HepG2 (cell line): Measurements from ENCODE around the gene PPP1R9B. TPM values are rescaled to one million over a fixed set of nuclear protein-coding genes. Genes with fewer than 3 reads are reported as not detected.

Experiments used
- CREBL2 ChIP-seq: sonication (generic); formaldehyde crosslinking; IDR thresholded peaks from 2 replicates; pipeline ENCODE4 v1.8.1; 2023; ENCODE audit warnings: missing genetic modification reagents, mild to moderate bottlenecking, borderline replicate concordance
- FOXC1 ChIP-seq: sonication (generic); formaldehyde crosslinking; IDR thresholded peaks from 2 replicates; pipeline ENCODE4 v1.8.0; 2022; ENCODE audit warnings: mild to moderate bottlenecking, missing genetic modification reagents, borderline replicate concordance
- GPBP1L1 ChIP-seq: sonication (generic); formaldehyde crosslinking; IDR thresholded peaks from 2 replicates; pipeline ENCODE4 v1.5.0; 2020; ENCODE audit warnings: mild to moderate bottlenecking, missing genetic modification reagents
- HNRNPH1 ChIP-seq: fragments of 200-400 bp; formaldehyde crosslinking; optimal IDR thresholded peaks from 2 replicates; pipeline ENCODE3; 2017; ENCODE audit warnings: mild to moderate bottlenecking, low read depth, low read length
- HOMEZ ChIP-seq: IDR thresholded peaks from 2 replicates; pipeline ENCODE4 v1.6.1; 2016; ENCODE audit warnings: low read depth
- HOXA5 ChIP-seq: sonication (generic); formaldehyde crosslinking; IDR thresholded peaks from 2 replicates; pipeline ENCODE4 v1.4.0; 2020; ENCODE audit warnings: missing genetic modification reagents
- MAFF ChIP-seq: IDR thresholded peaks from 2 replicates; pipeline ENCODE4 v1.6.1; 2011; ENCODE audit warnings: low read depth, low read length, improper control_type of control experiment
- MAX ChIP-seq: IDR thresholded peaks from 2 replicates; pipeline ENCODE4 v1.6.1; 2012; ENCODE audit warnings: inconsistent platforms
- MBD4 ChIP-seq: IDR thresholded peaks from 2 replicates; pipeline ENCODE4 v1.6.1; 2012; ENCODE audit warnings: low read length, inconsistent platforms, borderline replicate concordance
- MTF1 ChIP-seq: sonication (generic); formaldehyde crosslinking; IDR thresholded peaks from 2 replicates; pipeline ENCODE4 v1.5.0; 2020; ENCODE audit warnings: missing genetic modification reagents
- NFYC ChIP-seq: IDR thresholded peaks from 2 replicates; pipeline ENCODE4 v1.6.1; 2016; ENCODE audit warnings: missing genetic modification reagents, missing compliant biosample characterization
- ONECUT2 ChIP-seq: sonication (generic); formaldehyde crosslinking; IDR thresholded peaks from 2 replicates; pipeline ENCODE4 v1.4.0; 2020; ENCODE audit warnings: missing genetic modification reagents
- SMARCE1 ChIP-seq: fragments of 450-650 bp; IDR thresholded peaks from 2 replicates; pipeline ENCODE4 v1.6.1; 2017; ENCODE audit warnings: borderline replicate concordance
- SNRNP70 ChIP-seq: fragments of 200-400 bp; formaldehyde crosslinking; IDR thresholded peaks from 2 replicates; pipeline ENCODE4 v1.6.1; 2017; ENCODE audit warnings: mild to moderate bottlenecking, low read depth, low read length, moderate library complexity
- TFAP4 ChIP-seq: sonication (generic); IDR thresholded peaks from 2 replicates; pipeline ENCODE4 v1.6.1; 2016; ENCODE audit warnings: low read depth, borderline replicate concordance
- THRA ChIP-seq: sonication (generic); formaldehyde crosslinking; IDR thresholded peaks from 2 replicates; pipeline ENCODE4 v1.4.0; 2020; ENCODE audit warnings: missing genetic modification reagents, borderline replicate concordance
- XRCC5 ChIP-seq: fragments of 200-400 bp; formaldehyde crosslinking; optimal IDR thresholded peaks from 2 replicates; pipeline ENCODE3; 2017; ENCODE audit warnings: mild to moderate bottlenecking, low read length
- ZNF333 ChIP-seq: sonication (generic); formaldehyde crosslinking; IDR thresholded peaks from 2 replicates; pipeline ENCODE4 v1.4.0; 2020; ENCODE audit warnings: mild to moderate bottlenecking, missing genetic modification reagents, borderline replicate concordance
- ZNF33B ChIP-seq: sonication (generic); formaldehyde crosslinking; IDR thresholded peaks from 2 replicates; pipeline ENCODE4 v1.5.1; 2020; ENCODE audit warnings: mild to moderate bottlenecking, missing genetic modification reagents
- ZNF350 ChIP-seq: sonication (generic); formaldehyde crosslinking; IDR thresholded peaks from 2 replicates; pipeline ENCODE4 v1.4.0; 2020; ENCODE audit warnings: mild to moderate bottlenecking, low read depth, missing genetic modification reagents, borderline replicate concordance
- ZNF382 ChIP-seq: sonication (generic); formaldehyde crosslinking; IDR thresholded peaks from 2 replicates; pipeline ENCODE4 v1.5.0; 2020; ENCODE audit warnings: missing genetic modification reagents, mild to moderate bottlenecking, borderline replicate concordance
- ZNF430 ChIP-seq: sonication (generic); formaldehyde crosslinking; IDR thresholded peaks from 2 replicates; pipeline ENCODE4 v1.9.0; 2021; ENCODE audit warnings: mild to moderate bottlenecking, missing genetic modification reagents
- ZNF556 ChIP-seq: sonication (generic); formaldehyde crosslinking; IDR thresholded peaks from 2 replicates; pipeline ENCODE4 v1.4.0; 2020; ENCODE audit warnings: mild to moderate bottlenecking, missing genetic modification reagents, borderline replicate concordance
- ZNF562 ChIP-seq: sonication (generic); formaldehyde crosslinking; IDR thresholded peaks from 2 replicates; pipeline ENCODE4 v1.8.0; 2022; ENCODE audit warnings: missing genetic modification reagents, borderline replicate concordance
- ZNF614 ChIP-seq: IDR thresholded peaks from 2 replicates; pipeline ENCODE4 v1.6.1; 2018; ENCODE audit warnings: missing biosample characterization, missing genetic modification reagents, inconsistent platforms, borderline replicate concordance
- ZNF792 ChIP-seq: IDR thresholded peaks from 2 replicates; pipeline ENCODE4 v1.6.1; 2016
- polyA plus RNA-seq, 8 experiments: library from polyadenylated mRNA; depleted of rRNA in 3 of 8; stranded (reverse) in 7 of 8; unstranded in 1 of 8; fragments of >200 nt; fragmentation: Illumina TruSeq in 4 of 8; extraction: Trizol in 4 of 8; gene quantifications; 2 replicates each; pipeline versions ENCODE4 v1.2.1 to v1.2.3, GENCODE V29; 2011 to 2016; ENCODE audit warnings: low read depth in 4 of 8, missing spikeins in 1 of 8, mixed read lengths in 1 of 8; ENCODE audit not compliant: insufficient read depth in 1 of 8
- total RNA-seq, 5 experiments: library from RNA; depleted of rRNA; stranded (reverse); fragments of >200 nt; fragmentation: Illumina TruSeq; extraction: Trizol; gene quantifications; 2 replicates each; pipeline ENCODE4 v1.2.3, GENCODE V29; 2016; ENCODE audit warnings: low read depth in 1 of 5

PPP1R9B gene
- total and polyA plus RNA-seq, 2 of the 13 experiments (the other 11 are each of a cell fraction or from before 2014, with no cell fraction given), result 9.4 to 15.8 TPM

GRCh38 chr17:50151937-50152547 is 1.6 kb upstream of the PPP1R9B start (continued):
- TF ChIP-seq THRA (CRISPR knock-in tag) (0 out of 2 replicates have a peak, but pooled peaks have one; percentile 53), ONECUT2 (CRISPR knock-in tag) (no peak), CREBL2 (no peak), NFYC (CRISPR knock-in tag) (no peak), HOXA5 (0 out of 2 replicates have a peak, but pooled peaks have one; percentile 53), GPBP1L1 (no peak), SMARCE1 (no peak), MAX (peak; percentile 82), ZNF33B (CRISPR knock-in tag) (no peak), HNRNPH1 (no peak), TFAP4 (peak; percentile 98), ZNF382 (CRISPR knock-in tag) (no peak), ZNF350 (CRISPR knock-in tag) (no peak), ZNF430 (CRISPR knock-in tag) (peak; percentile 63; the same call in 1 of the 2 replicates), ZNF792 (peak; percentile 71; the same call in 1 of the 2 replicates), MBD4 (no peak), ZNF562 (CRISPR knock-in tag) (no peak), SNRNP70 (no peak), ZNF333 (CRISPR knock-in tag) (0 out of 2 replicates have a peak, but pooled peaks have one; percentile 29), HOMEZ (CRISPR knock-in tag) (peak; percentile 77), XRCC5 (peak; percentile 95), ZNF614 (CRISPR knock-in tag) (0 out of 2 replicates have a peak, but pooled peaks have one; percentile 25), MAFF (no peak), ZNF556 (CRISPR knock-in tag) (peak; percentile 81; the same call in 1 of the 2 replicates), FOXC1 (CRISPR knock-in tag) (no peak; the same call in none of the 2 replicates), MTF1 (CRISPR knock-in tag) (no peak)
